ENCODE results near the gene ISM2. TPM values are rescaled to one million over a fixed set of nuclear protein-coding genes. Genes with fewer than 3 reads are reported as not detected.

Gene ISM2
- total and polyA plus RNA-seq, 2 donors (not counting 1 experiment from before 2014, with no cell fraction given) = 0.30 TPM; not detected in 1

DNA sequence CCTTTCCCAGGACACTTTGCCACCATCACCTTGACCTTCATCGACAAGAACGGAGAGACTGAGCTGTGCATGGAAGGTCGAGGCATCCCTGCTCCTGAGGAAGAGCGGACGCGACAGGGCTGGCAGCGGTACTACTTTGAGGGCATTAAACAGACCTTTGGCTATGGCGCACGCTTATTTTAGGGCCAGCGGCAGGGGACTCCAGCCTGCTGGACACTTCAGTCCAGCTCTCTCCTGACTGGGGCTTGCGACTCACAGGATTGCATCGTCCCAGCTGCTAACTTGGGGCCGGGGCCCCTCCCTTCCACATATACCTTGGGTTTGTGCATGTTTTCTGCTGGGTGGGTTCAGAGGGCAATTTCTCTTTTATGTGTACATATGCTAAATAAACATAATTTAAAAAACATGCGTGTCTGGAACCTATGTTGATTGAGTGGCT lies 29.5 kb downstream of the ISM2 start:
- no peak for DNase-seq
- CTCF ChIA-PET = no interaction called here
- H3K27ac ChIP-seq (ENCODE audit: low read length in 2 of 2) = no peak overlapping the region

GRCh38 chr14:77467801-77468200 lies 30.8 kb downstream of the ISM2 start:
- H3K27ac ChIP-seq (ENCODE audit: low read length in 2 of 2) = no peak overlapping the region
- ChIA-PET CTCF (interaction anchor here (0.6 kb wide), 1 partner anchor 72 kb away, joined by 3 read pairs; no protein-coding TSS in a partner anchor), POLR2A (no interaction called here)
- H3K27me3 Mint-ChIP-seq = no peaks in the 10 kb centered on the region
- no peaks in the 10 kb centered on the region for H3K4me1 Mint-ChIP-seq
- H3K4me1 ChIP-seq (ENCODE audit: control insufficient read depth in 2 of 2, insufficient read depth in 2 of 2, low read length in 2 of 2) = no peaks in the 10 kb centered on the region
- H3K4me2 ChIP-seq (replicated peaks; ENCODE audit: low read depth, low read length, poor library complexity, severe bottlenecking) = no peak overlapping the region
- H3K36me3 ChIP-seq (replicated peaks in 1 of 2; ENCODE audit: control extremely low read depth in 1 of 2, control insufficient read depth in 1 of 2, extremely low read depth in 1 of 2, insufficient read depth in 2 of 2, low read length in 1 of 2) = peaks cover 0 to 66% of the 10 kb centered on the region in 2 experiments
- intact Hi-C loops (cut with micrococcal nuclease) = no loop called here
- no peaks in the 10 kb centered on the region for H3K9me3 Mint-ChIP-seq (ENCODE audit: insufficient read depth)
- H3K27me3 ChIP-seq (replicated peaks in 1 of 4; ENCODE audit: control extremely low read depth in 1 of 4, control insufficient read depth in 3 of 4, insufficient read depth in 4 of 4, low read length in 3 of 4) = no peaks in the 10 kb centered on the region
- H3K4me3 Mint-ChIP-seq = no peak overlapping the region
- no peak overlapping the region for H2AFZ ChIP-seq (ENCODE audit: insufficient read depth, low read depth, low read length, poor library complexity, severe bottlenecking)
- H3K4me3 ChIP-seq (ENCODE audit: control extremely low read depth in 1 of 5, extremely low read depth in 1 of 5, insufficient read depth in 1 of 5, low read depth in 2 of 5, low read length in 4 of 5) = no peak overlapping the region
- no peak for DNase-seq
- no peaks in the 10 kb centered on the region for H3K79me2 ChIP-seq (ENCODE audit: control insufficient read depth, insufficient read depth, low read length)
- TF ChIP-seq CTCF (IDR thresholded peaks at IDR 0.05) (no peak), EZH2 (IDR thresholded peaks at IDR 0.05; ENCODE audit: borderline replicate concordance, insufficient read depth, low read depth, low read length, poor library complexity, severe bottlenecking) (no peak)
- H3K9ac ChIP-seq (ENCODE audit: low read length) = no peak overlapping the region
- H3K27ac Mint-ChIP-seq = no peak overlapping the region
- H3K9me3 ChIP-seq (ENCODE audit: control extremely low read depth in 1 of 3, control insufficient read depth in 2 of 3, insufficient read depth in 1 of 3, low read length in 2 of 3) = no peaks in the 10 kb centered on the region
- no peak for ATAC-seq (ENCODE audit: low read depth)
- H4K20me1 ChIP-seq (ENCODE audit: control insufficient read depth, insufficient read depth, low read length, poor library complexity, severe bottlenecking) = peaks cover 9% of the 10 kb centered on the region
- WGBS (ENCODE audit: insufficient coverage) = 86% methylated on average over 4 of the region's 5 CpGs

More for the DNA sequence above, 29.5 kb downstream of the ISM2 start:
- TF ChIP-seq EZH2 (IDR thresholded peaks at IDR 0.05; ENCODE audit: borderline replicate concordance, insufficient read depth, low read depth, low read length, poor library complexity, severe bottlenecking) (no peak), CTCF (IDR thresholded peaks at IDR 0.05) (no peak)
- no peak overlapping the region for H3K9ac ChIP-seq (ENCODE audit: low read length)
- no peaks in the 10 kb centered on the region for H3K79me2 ChIP-seq (ENCODE audit: control insufficient read depth, insufficient read depth, low read length)
- ATAC-seq (ENCODE audit: low read depth) = no peak
- no peak overlapping the region for H2AFZ ChIP-seq (ENCODE audit: insufficient read depth, low read depth, low read length, poor library complexity, severe bottlenecking)
- H4K20me1 ChIP-seq (ENCODE audit: control insufficient read depth, insufficient read depth, low read length, poor library complexity, severe bottlenecking) = peaks cover 4% of the 10 kb centered on the region
- POLR2A ChIA-PET = interaction anchor here (0.5 kb wide), 1 partner anchor 27 kb away, joined by 5 read pairs; no protein-coding TSS in a partner anchor
- H3K27me3 ChIP-seq (replicated peaks in 1 of 4; ENCODE audit: control extremely low read depth in 1 of 4, control insufficient read depth in 3 of 4, insufficient read depth in 4 of 4, low read length in 3 of 4) = no peaks in the 10 kb centered on the region
- H3K4me2 ChIP-seq (replicated peaks; ENCODE audit: low read depth, low read length, poor library complexity, severe bottlenecking) = no peak overlapping the region
- no peaks in the 10 kb centered on the region for H3K4me1 Mint-ChIP-seq
- H3K4me1 ChIP-seq (ENCODE audit: control insufficient read depth in 2 of 2, insufficient read depth in 2 of 2, low read length in 2 of 2) = no peaks in the 10 kb centered on the region
- WGBS (ENCODE audit: insufficient coverage) = 99% methylated on average over 10 of the region's 14 CpGs
- H3K27me3 Mint-ChIP-seq = no peaks in the 10 kb centered on the region
- H3K9me3 ChIP-seq (ENCODE audit: control extremely low read depth in 1 of 3, control insufficient read depth in 2 of 3, insufficient read depth in 1 of 3, low read length in 2 of 3) = no peaks in the 10 kb centered on the region
- no peak overlapping the region for H3K4me3 ChIP-seq (ENCODE audit: control extremely low read depth in 1 of 5, extremely low read depth in 1 of 5, insufficient read depth in 1 of 5, low read depth in 2 of 5, low read length in 4 of 5)
- H3K36me3 ChIP-seq (replicated peaks in 1 of 2; ENCODE audit: control extremely low read depth in 1 of 2, control insufficient read depth in 1 of 2, extremely low read depth in 1 of 2, insufficient read depth in 2 of 2, low read length in 1 of 2) = peaks cover 0 to 53% of the 10 kb centered on the region in 2 experiments
- intact Hi-C loops (cut with micrococcal nuclease) = no loop called here
- no peak overlapping the region for H3K4me3 Mint-ChIP-seq
- H3K27ac Mint-ChIP-seq = no peak overlapping the region
- H3K9me3 Mint-ChIP-seq (ENCODE audit: insufficient read depth) = no peaks in the 10 kb centered on the region
